K562 (cell line): ENCODE data around the gene MLH3. TPM values are rescaled to one million over a fixed set of nuclear protein-coding genes. Genes with fewer than 3 reads are reported as not detected.

Experiments
- ATAC-seq: fragments of 200-7000 bp; cut with Tn5 transposase; 3 replicates; pipeline ENCODE4 v1.9.1; 2020; ENCODE audit warnings: moderate library complexity
- BruUV-seq: library from RNA; stranded (reverse); fragments of 400-500 nt; replicated peaks from 2 replicates; lab custom pipeline; 2021; lab: Mats Ljungman, UMichigan
- CTCF ChIA-PET: fragments of 300-600 bp; formaldehyde crosslinking; extraction: SDS; loops from one replicate; lab custom pipeline; 2021; ENCODE audit warnings: low intra/inter-chr PET ratio; lab: Yijun Ruan, JAX
- POLR2A ChIA-PET: fragments of 300-600, 350-650 bp; sonication (Branson Sonifier 250); formaldehyde crosslinking; extraction: SDS; loops from one replicate; lab custom pipeline; 2021; ENCODE audit warnings: antibody characterized with exemption, inconsistent platforms; lab: Yijun Ruan, JAX
- DNase-seq, 4 experiments: peaks; one replicate each; pipeline versions ENCODE4 v3.0.0 to v3.0.0-alpha.2; 2011 to 2018; ENCODE audit warnings: low spot score in 3 of 4, mixed read lengths in 3 of 4; ENCODE audit errors: extremely low read depth in 1 of 4
- FAIRE-seq: peaks from 2 replicates; lab custom pipeline; 2011; peaks lifted over from hg19 to GRCh38; lab: Jason Lieb, UNC
- H2AFZ ChIP-seq: 2 replicates; pipeline ENCODE4 v1.6.0; 2011; ENCODE audit warnings: low read depth, low read length, control low read depth, inconsistent platforms
- H3K27ac ChIP-seq: fragments of 200-600 bp; 3 replicates; pipeline ENCODE4 v1.8.0; 2011; ENCODE audit warnings: low read depth, mild to moderate bottlenecking, control low read depth, inconsistent platforms, low read length, moderate library complexity, mixed read lengths; ENCODE audit errors: extremely low read depth
- H3K27me3 ChIP-seq, 2 experiments: fragments of 300-600 bp in 1 of 2; 2 replicates in 1 of 2; 3 replicates in 1 of 2; pipeline versions ENCODE4 v1.6.0 to v1.8.0; 2011; ENCODE audit warnings: inconsistent platforms in 2 of 2, low read length in 2 of 2, mild to moderate bottlenecking in 1 of 2, mixed read lengths in 1 of 2, moderate library complexity in 1 of 2; ENCODE audit not compliant: control insufficient read depth in 2 of 2, insufficient read depth in 2 of 2
- H3K36me3 ChIP-seq: fragments of 300-600 bp; 3 replicates; pipeline ENCODE4 v1.8.0; 2011; ENCODE audit warnings: mild to moderate bottlenecking, low read length, inconsistent platforms; ENCODE audit not compliant: control insufficient read depth, insufficient read depth
- H3K4me1 ChIP-seq, 2 experiments: fragments of 200-600 bp in 1 of 2; replicated peaks in 1 of 2; 2 replicates in 1 of 2; 3 replicates in 1 of 2; pipeline versions ENCODE4 v1.5.1 to v1.8.0; 2011; ENCODE audit warnings: inconsistent platforms in 2 of 2, low read length in 2 of 2, mild to moderate bottlenecking in 1 of 2, mixed read lengths in 1 of 2, moderate library complexity in 1 of 2; ENCODE audit not compliant: control insufficient read depth in 2 of 2, insufficient read depth in 2 of 2
- H3K4me2 ChIP-seq: 2 replicates; pipeline ENCODE4 v1.6.1; 2011; ENCODE audit warnings: low read length, control low read depth, inconsistent platforms, mixed read lengths; ENCODE audit not compliant: insufficient read depth
- H3K4me3 ChIP-seq: fragments of 200-600 bp; sonication (generic), shearing (Covaris generic); 2 replicates; pipeline ENCODE4 v1.5.1; 2016; ENCODE audit warnings: control low read depth, inconsistent platforms
- H3K79me2 ChIP-seq: fragments of 200-600 bp; 3 replicates; pipeline ENCODE4 v1.8.0; 2011; ENCODE audit warnings: low read length, inconsistent platforms; ENCODE audit not compliant: control insufficient read depth, insufficient read depth
- H3K9ac ChIP-seq, 2 experiments: 2 replicates each; pipeline versions ENCODE4 v1.6.0 to v1.6.1; 2011; ENCODE audit warnings: low read depth in 2 of 2, low read length in 2 of 2, control low read depth in 1 of 2, inconsistent platforms in 1 of 2, mild to moderate bottlenecking in 1 of 2, mixed read lengths in 1 of 2; ENCODE audit not compliant: insufficient read depth in 1 of 2
- H3K9me1 ChIP-seq: one replicate; pipeline ENCODE4 v1.6.0; 2011; ENCODE audit warnings: inconsistent platforms, mild to moderate bottlenecking, low read length, moderate library complexity; ENCODE audit not compliant: control insufficient read depth, insufficient read depth
- H3K9me3 ChIP-seq: replicated peaks from 2 replicates; pipeline ENCODE4 v1.5.1; 2011; ENCODE audit warnings: low read depth, low read length, inconsistent platforms; ENCODE audit not compliant: control insufficient read depth, insufficient read depth
- H4K20me1 ChIP-seq: replicated peaks from 2 replicates; pipeline ENCODE4 v1.6.1; 2011; ENCODE audit warnings: low read length, inconsistent platforms, mixed read lengths; ENCODE audit not compliant: control insufficient read depth, insufficient read depth
- BHLHE40 ChIP-seq: IDR thresholded peaks from 2 replicates; pipeline ENCODE4 v1.6.1; 2011; ENCODE audit warnings: low read length, improper control_type of control experiment
- CHAMP1 ChIP-seq: fragments of 450-650 bp; IDR thresholded peaks from 2 replicates; pipeline ENCODE4 v1.6.1; 2016; ENCODE audit warnings: mild to moderate bottlenecking
- ETV6 ChIP-seq, 3 experiments: fragments of 150-350 bp in 1 of 3; sonication (generic) in 1 of 3; formaldehyde crosslinking in 1 of 3; IDR thresholded peaks; 2 replicates each; pipeline versions ENCODE4 v1.6.1 to v1.8.0; 2014 to 2022; ENCODE audit warnings: borderline replicate concordance in 2 of 3, low read depth in 2 of 3, antibody characterized with exemption in 1 of 3, low read length in 1 of 3, mild to moderate bottlenecking in 1 of 3, missing genetic modification reagents in 1 of 3
- FOSL1 ChIP-seq: fragments of 200-800 bp; sonication (Bioruptor generic); conservative IDR thresholded peaks from 2 replicates; pipeline ENCODE4 v1.6.1; 2016; ENCODE audit warnings: missing genetic modification characterization, missing compliant biosample characterization
- HMBOX1 ChIP-seq: sonication (generic); IDR thresholded peaks from 2 replicates; pipeline ENCODE4 v1.6.1; 2016
- L3MBTL2 ChIP-seq: fragments of 450-650 bp; IDR thresholded peaks from 2 replicates; pipeline ENCODE4 v1.6.1; 2016; ENCODE audit warnings: mild to moderate bottlenecking, moderate library complexity
- RREB1 ChIP-seq: fragments of 250-450 bp; sonication (Bioruptor Pico); IDR thresholded peaks from 2 replicates; pipeline ENCODE4 v1.4.0; 2020
- TRIM25 ChIP-seq: fragments of 450-650 bp; IDR thresholded peaks from 2 replicates; pipeline ENCODE4 v1.7.0; 2016; ENCODE audit warnings: borderline replicate concordance
- WGBS: fragments of 100-300 bp; shearing (Covaris generic); methylation state at CpG from one replicate; pipeline ENCODE4 v1.1.6; 2016; ENCODE audit warnings: low coverage, mixed read lengths; ENCODE audit not compliant: insufficient coverage; ENCODE audit errors: missing lambda C conversion rate; 5-methylcytosine and 5-hydroxymethylcytosine counted together
- in situ Hi-C: fragments of 300-500 bp; cut with MboI; formaldehyde crosslinking; loops from 4 replicates; pipeline ENCODE4 v1.15.0; 2018; ENCODE audit warnings: inconsistent platforms, mixed read lengths
- intact Hi-C: fragments of 100-400 bp; cut with micrococcal nuclease; formaldehyde crosslinking; loops from 2 replicates; pipeline ENCODE4 v1.14.2; 2022
- polyA plus RNA-seq, 8 experiments: library from polyadenylated mRNA; depleted of rRNA in 4 of 8; stranded (reverse) in 5 of 8; unstranded in 3 of 8; fragments of >200 nt; fragmentation: Nextera tagmentation in 2 of 8; fragmentation: Illumina TruSeq in 1 of 8; extraction: Ambion mirVana in 2 of 8; extraction: Trizol in 1 of 8; gene quantifications; 2 replicates each; pipeline versions ENCODE4 v1.2.1 to v1.2.3, GENCODE V29; 2011 to 2014; ENCODE audit warnings: inconsistent platforms in 1 of 8, missing spikeins in 1 of 8
- total RNA-seq, 7 experiments: library from RNA; depleted of rRNA in 6 of 7; stranded (reverse); fragments of >200 nt in 6 of 7; fragmentation: Illumina TruSeq in 2 of 7; extraction: Trizol in 2 of 7; gene quantifications; 2 replicates each; pipeline versions ENCODE4 v1.2.1 to v1.2.3, GENCODE V29; 2011 to 2021; ENCODE audit warnings: low replicate concordance in 1 of 7

Gene MLH3
- total and polyA plus RNA-seq, 9 of the 15 experiments (the other 6 are each of a cell fraction or from before 2014, with no cell fraction given), result 5.9 to 15.3 (median 10.7) TPM

- H3K4me3 ChIP-seq, result peak overlapping the region; percentile 41
- in situ Hi-C loops, result loop anchor here (10.0 kb wide), 1 partner anchor 155 kb away; no protein-coding TSS in a partner anchor
- TF ChIP-seq BHLHE40 (0 out of 2 replicates have a peak, but pooled peaks have one; percentile 6), FOSL1 (tag) (no peak), CHAMP1 (no peak), RREB1 (no peak), L3MBTL2 (no peak), HMBOX1 (no peak), TRIM25 (no peak), ETV6 (IDR thresholded peaks at IDR 0.05; ENCODE audit: borderline replicate concordance in 1 of 2, low read depth in 2 of 2, low read length in 1 of 2) (no peak), ETV6 (CRISPR knock-in tag; IDR thresholded peaks at IDR 0.05; ENCODE audit: borderline replicate concordance) (no peak)
These were observed 18.5 kb upstream of the MLH3 start for GRCh38 chr14:75069811-75070145.

More at GRCh38 chr14:75069811-75070145, 18.5 kb upstream of the MLH3 start:
- Histone ChIP-seq H3K4me1 (peaks cover 26 to 32% of the 10 kb centered on the region in 2 experiments; a peak in 4 of 5 replicates), H3K9ac (peak overlapping the region; percentile 87 to 91), H3K4me2 (peak overlapping the region; percentile 96), H3K9me3 (no peaks in the 10 kb centered on the region), H3K27me3 (no peaks in the 10 kb centered on the region), H3K79me2 (peaks cover 63% of the 10 kb centered on the region), H3K27ac (peak overlapping the region; percentile 93), H4K20me1 (no peaks in the 10 kb centered on the region), H3K9me1 (peaks cover 3% of the 10 kb centered on the region), H2AFZ (peak overlapping the region; percentile 86), H3K36me3 (no peaks in the 10 kb centered on the region; the same call in 2 of the 3 replicates)
- WGBS, result 2% methylated on average over 9 of the region's 12 CpGs
- ChIA-PET POLR2A (interaction anchor here (0.5 to 2.0 kb wide), 12 partner anchors 9 to 417 kb away, joined by 3 to 5 read pairs (median 3); partner anchors contain the start of genes EIF2B2, MLH3 and NEK9), CTCF (no interaction called here)
- intact Hi-C loops, result no loop called here
- ATAC-seq, result peak; percentile 44
- BruUV-seq, result no TSS peak
- DNase-seq, result no peak
- no peak for FAIRE-seq
